ENCODE data around the gene BCLAF3.

BCLAF3 gene

GRCh38 chrX:19990556-19991349 lies at the start of gene BCLAF3:
Gene BCLAF3 (minus strand): TSS chrX:19991061. CDS start chrX:19970264, 20,797 bp downstream.
- peak; percentile 72 for TF ChIP-seq CTCF (IDR thresholded peaks at IDR 0.05; ENCODE audit: extremely low read depth, missing control alignments)
- peak; percentile 97 for DNase-seq (ENCODE audit: low spot score)

- no peak for DNase-seq (ENCODE audit: low spot score)
- TF ChIP-seq CTCF (IDR thresholded peaks at IDR 0.05; ENCODE audit: extremely low read depth, missing control alignments) = no peak
These were observed 48.1 kb upstream of the BCLAF3 start for GRCh38 chrX:20038966-20039365.

GRCh38 chrX:20037186-20037585 lies 46.3 kb upstream of the BCLAF3 start:
- no peak for TF ChIP-seq CTCF (IDR thresholded peaks at IDR 0.05; ENCODE audit: extremely low read depth, missing control alignments)
- no peak for DNase-seq (ENCODE audit: low spot score)

- no peak for DNase-seq (ENCODE audit: low spot score)
- no peak for TF ChIP-seq CTCF (IDR thresholded peaks at IDR 0.05; ENCODE audit: extremely low read depth, missing control alignments)
These were observed 41.3 kb upstream of the BCLAF3 start for GRCh38 chrX:20032201-20032600.

GRCh38 chrX:20029728-20030127 lies 38.9 kb upstream of the BCLAF3 start:
- no peak for TF ChIP-seq CTCF (IDR thresholded peaks at IDR 0.05; ENCODE audit: extremely low read depth, missing control alignments)
- no peak for DNase-seq (ENCODE audit: low spot score)

- no peak for DNase-seq (ENCODE audit: low spot score)
- no peak for TF ChIP-seq CTCF (IDR thresholded peaks at IDR 0.05; ENCODE audit: extremely low read depth, missing control alignments)
These were observed 37.7 kb upstream of the BCLAF3 start for GRCh38 chrX:20028588-20028987.

GRCh38 chrX:20026278-20026677 lies 35.4 kb upstream of the BCLAF3 start:
- DNase-seq (ENCODE audit: low spot score) = no peak
- no peak for TF ChIP-seq CTCF (IDR thresholded peaks at IDR 0.05; ENCODE audit: extremely low read depth, missing control alignments)
